ENCODE measurements around the gene GPS2. TPM values are rescaled to one million over a fixed set of nuclear protein-coding genes. Genes with fewer than 3 reads are reported as not detected.

GPS2 gene
- total RNA-seq, 1 donor from 2014 or later, result 56.8 TPM

DNA sequence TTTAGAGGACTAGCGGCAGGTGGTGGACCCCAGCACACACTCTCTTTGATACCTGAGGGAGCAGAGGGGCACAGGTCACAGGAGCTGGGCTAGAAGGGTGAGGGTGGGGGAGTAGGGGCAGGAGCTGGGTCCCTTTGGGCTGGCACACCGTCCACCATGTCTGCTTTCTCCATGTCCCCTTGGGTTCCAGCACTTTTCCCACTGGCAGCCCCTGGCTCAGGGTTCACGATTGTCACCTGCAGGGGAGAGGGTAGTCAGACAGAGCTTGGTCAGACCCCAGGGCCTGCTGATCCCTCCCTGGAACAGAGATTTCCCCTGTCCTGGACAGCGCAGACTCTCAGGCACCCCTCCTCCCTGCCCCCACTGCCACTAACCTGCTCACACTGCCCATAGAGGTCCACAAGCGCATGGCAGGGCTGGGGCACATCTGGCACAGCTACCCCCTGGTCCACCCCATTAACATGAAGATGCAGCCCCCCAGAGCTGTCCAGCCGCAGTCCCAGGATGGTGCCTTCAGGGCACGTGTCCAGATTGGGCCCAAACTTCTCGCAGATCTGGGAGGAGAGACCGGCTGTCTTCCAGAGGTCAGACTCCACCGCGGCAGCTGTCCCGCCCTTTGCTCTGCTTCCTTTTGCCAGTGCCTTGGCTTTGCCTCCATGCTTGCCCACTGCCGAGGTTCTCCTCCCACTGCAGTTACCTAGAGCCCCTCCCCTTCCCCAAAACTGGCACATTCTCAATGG is 3.1 kb upstream of the GPS2 start:
- peaks cover 36% of the 10 kb centered on the region for H3K36me3 Mint-ChIP-seq (ENCODE audit: low read depth, unreplicated experiment)

GRCh38 chr17:7317161-7317803 is 2.1 kb upstream of the GPS2 start:
- peaks cover 32% of the 10 kb centered on the region for H3K4me1 Mint-ChIP-seq (ENCODE audit: unreplicated experiment)
- peak overlapping the region; percentile 86 for H3K27ac Mint-ChIP-seq (ENCODE audit: unreplicated experiment)
- H3K4me3 Mint-ChIP-seq (ENCODE audit: unreplicated experiment), result peak overlapping the region; percentile 70
- H3K27me3 Mint-ChIP-seq (ENCODE audit: unreplicated experiment), result peaks cover 20% of the 10 kb centered on the region
- DNase-seq (ENCODE audit: low spot score), result no peak
- TF ChIP-seq, protein P1, sequence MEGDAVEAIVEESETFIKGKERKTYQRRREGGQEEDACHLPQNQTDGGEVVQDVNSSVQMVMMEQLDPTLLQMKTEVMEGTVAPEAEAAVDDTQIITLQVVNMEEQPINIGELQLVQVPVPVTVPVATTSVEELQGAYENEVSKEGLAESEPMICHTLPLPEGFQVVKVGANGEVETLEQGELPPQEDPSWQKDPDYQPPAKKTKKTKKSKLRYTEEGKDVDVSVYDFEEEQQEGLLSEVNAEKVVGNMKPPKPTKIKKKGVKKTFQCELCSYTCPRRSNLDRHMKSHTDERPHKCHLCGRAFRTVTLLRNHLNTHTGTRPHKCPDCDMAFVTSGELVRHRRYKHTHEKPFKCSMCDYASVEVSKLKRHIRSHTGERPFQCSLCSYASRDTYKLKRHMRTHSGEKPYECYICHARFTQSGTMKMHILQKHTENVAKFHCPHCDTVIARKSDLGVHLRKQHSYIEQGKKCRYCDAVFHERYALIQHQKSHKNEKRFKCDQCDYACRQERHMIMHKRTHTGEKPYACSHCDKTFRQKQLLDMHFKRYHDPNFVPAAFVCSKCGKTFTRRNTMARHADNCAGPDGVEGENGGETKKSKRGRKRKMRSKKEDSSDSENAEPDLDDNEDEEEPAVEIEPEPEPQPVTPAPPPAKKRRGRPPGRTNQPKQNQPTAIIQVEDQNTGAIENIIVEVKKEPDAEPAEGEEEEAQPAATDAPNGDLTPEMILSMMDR (IDR thresholded peaks at IDR 0.05; ENCODE audit: unreplicated experiment), result no peak
- H3K36me3 Mint-ChIP-seq (ENCODE audit: low read depth, unreplicated experiment), result peaks cover 45% of the 10 kb centered on the region
- no peaks in the 10 kb centered on the region for H3K9me3 Mint-ChIP-seq (ENCODE audit: unreplicated experiment)

More for the DNA sequence above, 3.1 kb upstream of the GPS2 start:
- Mint-ChIP-seq H3K9me3 (ENCODE audit: unreplicated experiment) (no peaks in the 10 kb centered on the region), H3K27ac (ENCODE audit: unreplicated experiment) (peak overlapping the region; percentile 86), H3K4me3 (ENCODE audit: unreplicated experiment) (peak overlapping the region; percentile 65), H3K27me3 (ENCODE audit: unreplicated experiment) (peaks cover 17% of the 10 kb centered on the region), H3K4me1 (ENCODE audit: unreplicated experiment) (peaks cover 28% of the 10 kb centered on the region)
- TF ChIP-seq, protein P1 (IDR thresholded peaks at IDR 0.05; ENCODE audit: unreplicated experiment), result no peak
- no peak for DNase-seq (ENCODE audit: low spot score)

DNA sequence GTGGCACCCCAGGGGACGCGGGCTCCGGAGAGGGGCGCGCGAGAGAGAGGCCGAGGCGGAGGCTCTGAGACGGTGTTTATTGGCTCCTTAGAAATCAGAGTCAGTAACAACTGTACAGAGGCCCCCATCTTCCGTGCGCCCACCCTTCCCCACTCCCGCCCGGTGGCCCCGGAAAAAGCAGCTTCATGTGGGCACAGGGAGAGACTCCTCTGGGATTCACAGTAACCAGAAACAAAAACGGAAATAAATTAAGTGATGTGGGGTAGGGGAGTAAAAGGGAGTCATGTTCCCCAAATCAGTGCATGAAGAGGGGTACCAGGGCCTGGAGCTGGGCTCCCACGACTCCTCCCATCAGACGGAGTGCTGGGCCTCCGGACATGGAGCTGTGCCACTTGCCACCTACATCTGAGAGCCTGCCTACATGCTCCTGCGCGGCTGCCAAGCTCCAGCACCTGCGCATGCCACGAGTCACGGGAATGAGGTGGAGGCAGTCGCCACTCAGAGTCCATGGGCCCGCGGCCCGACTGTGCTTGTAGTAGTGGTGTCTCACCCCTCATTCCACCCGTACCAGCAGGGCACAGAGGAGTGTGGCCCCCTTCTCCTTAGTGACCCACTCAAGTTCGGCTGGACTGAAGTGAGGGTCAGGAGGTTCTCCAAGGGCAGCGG is 543 bp upstream of the GPS2 start:
- Mint-ChIP-seq H3K4me1 (ENCODE audit: unreplicated experiment) (peaks cover 34% of the 10 kb centered on the region), H3K36me3 (ENCODE audit: low read depth, unreplicated experiment) (peaks cover 41% of the 10 kb centered on the region), H3K27me3 (ENCODE audit: unreplicated experiment) (peaks cover 14% of the 10 kb centered on the region), H3K9me3 (ENCODE audit: unreplicated experiment) (no peaks in the 10 kb centered on the region), H3K27ac (ENCODE audit: unreplicated experiment) (peak overlapping the region; percentile 70), H3K4me3 (ENCODE audit: unreplicated experiment) (peak overlapping the region; percentile 88)
- TF ChIP-seq, protein P1 (IDR thresholded peaks at IDR 0.05; ENCODE audit: unreplicated experiment), result no peak
- no peak for DNase-seq (ENCODE audit: low spot score)

DNA sequence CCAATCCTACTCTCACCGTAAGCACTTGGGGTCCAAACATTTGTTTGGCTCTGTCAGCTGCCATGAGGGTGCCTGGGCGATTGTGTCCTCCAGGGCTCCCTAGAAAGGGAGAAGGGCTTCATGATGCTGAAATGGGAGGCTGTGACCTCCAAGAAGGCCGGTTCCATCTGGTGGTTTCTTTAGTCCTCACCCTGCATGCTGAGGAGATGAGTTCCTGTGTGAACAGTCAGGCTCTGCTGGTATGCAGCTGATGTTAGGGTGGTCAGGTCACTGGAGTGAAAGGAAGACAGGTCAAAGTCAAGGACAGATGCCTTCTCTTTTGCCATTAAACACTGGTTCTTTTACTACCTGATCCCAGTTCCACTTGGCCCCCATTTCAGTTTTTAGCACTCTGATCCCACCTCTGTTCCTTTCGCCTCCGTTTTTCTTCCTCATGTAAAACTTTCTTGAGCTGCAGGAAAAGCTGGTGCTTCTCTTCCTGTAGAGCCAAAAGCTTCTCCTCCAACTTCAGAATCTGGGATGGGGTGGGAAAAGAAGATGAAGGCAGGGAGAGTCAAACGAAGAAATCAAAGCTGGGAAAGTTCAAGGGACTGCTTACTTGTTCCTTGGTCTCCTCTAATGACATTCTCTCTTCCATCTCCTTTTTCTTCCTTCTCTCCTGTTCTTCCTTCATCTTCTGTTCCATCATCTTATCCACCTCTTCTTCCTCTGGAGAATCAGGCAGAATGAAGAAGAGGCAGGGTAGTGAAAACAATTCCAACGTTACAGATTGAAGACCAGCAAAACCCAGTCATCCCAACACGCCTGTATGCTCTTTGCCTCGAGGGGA is 1.1 kb downstream of the GPS2 start:
- Mint-ChIP-seq H3K36me3 (ENCODE audit: low read depth, unreplicated experiment) (peaks cover 56% of the 10 kb centered on the region), H3K9me3 (ENCODE audit: unreplicated experiment) (no peaks in the 10 kb centered on the region), H3K27ac (ENCODE audit: unreplicated experiment) (peak overlapping the region; percentile 70), H3K4me3 (ENCODE audit: unreplicated experiment) (peak overlapping the region; percentile 92), H3K27me3 (ENCODE audit: unreplicated experiment) (peaks cover 22% of the 10 kb centered on the region), H3K4me1 (ENCODE audit: unreplicated experiment) (peaks cover 49% of the 10 kb centered on the region)
- TF ChIP-seq, protein P1 (IDR thresholded peaks at IDR 0.05; ENCODE audit: unreplicated experiment), result no peak
- no peak for DNase-seq (ENCODE audit: low spot score)

Data from endothelial cell (in vitro differentiated cells).